Karpas-422 (cell line): ENCODE data around the gene C20orf202. TPM values are rescaled to one million over a fixed set of nuclear protein-coding genes. Genes with fewer than 3 reads are reported as not detected.
"Not testable (repeated sequence)": the region's sequence is repeated elsewhere in the genome, so short reads cannot be mapped to it uniquely, and the experiment has no call there.

Experiments
- DNase-seq: peaks from one replicate; pipeline ENCODE4 v3.0.0-alpha.2; 2015
- H2AFZ ChIP-seq: fragments of 200-600 bp; sonication (generic); 2 replicates; pipeline ENCODE4 v1.6.1; 2014; ENCODE audit warnings: antibody characterized with exemption, low read length, mixed read lengths
- H3K27ac ChIP-seq: fragments of 200-600 bp; sonication (generic); 2 replicates; pipeline ENCODE4 v1.5.1; 2014; ENCODE audit warnings: mild to moderate bottlenecking, low read length, moderate library complexity
- H3K27me3 ChIP-seq: fragments of 200-600 bp; sonication (generic); 2 replicates; pipeline ENCODE4 v1.6.1; 2014; ENCODE audit warnings: low read length, mixed read lengths
- H3K36me3 ChIP-seq: fragments of 200-600 bp; sonication (generic); 2 replicates; pipeline ENCODE4 v1.6.1; 2014; ENCODE audit warnings: low read length, mixed read lengths; ENCODE audit not compliant: insufficient read depth
- H3K4me1 ChIP-seq: fragments of 200-600 bp; sonication (generic); 2 replicates; pipeline ENCODE4 v1.6.1; 2014; ENCODE audit warnings: mild to moderate bottlenecking, low read length, mixed read lengths
- H3K4me2 ChIP-seq: fragments of 200-600 bp; sonication (generic); 2 replicates; pipeline ENCODE4 v1.6.1; 2014; ENCODE audit warnings: low read length, low read depth, mild to moderate bottlenecking; ENCODE audit not compliant: poor library complexity, severe bottlenecking
- H3K4me3 ChIP-seq: fragments of 200-600 bp; sonication (generic); 2 replicates; pipeline ENCODE4 v1.5.1; 2014; ENCODE audit warnings: mild to moderate bottlenecking, antibody characterized with exemption, low read length, mixed read lengths
- H3K79me2 ChIP-seq: fragments of 200-600 bp; sonication (generic); 2 replicates; pipeline ENCODE4 v1.6.1; 2014; ENCODE audit warnings: mild to moderate bottlenecking, low read length, mixed read lengths
- H3K9ac ChIP-seq: fragments of 200-600 bp; sonication (generic); 2 replicates; pipeline ENCODE4 v1.6.0; 2014; ENCODE audit warnings: low read length
- H3K9me2 ChIP-seq: fragments of 200-600 bp; sonication (generic), shearing (Covaris generic); replicated peaks from 2 replicates; pipeline ENCODE4 v1.6.0; 2014; ENCODE audit warnings: mild to moderate bottlenecking, low read length, moderate library complexity; ENCODE audit not compliant: insufficient read depth
- H3K9me3 ChIP-seq: fragments of 300-700, 200-600 bp; sonication (generic); 2 replicates; pipeline ENCODE4 v1.6.1; 2014; ENCODE audit warnings: low read length, mixed read lengths
- H4K20me1 ChIP-seq: fragments of 200-600 bp; sonication (generic); 2 replicates; pipeline ENCODE4 v1.6.1; 2014; ENCODE audit warnings: mild to moderate bottlenecking, antibody characterized with exemption, low read length, low read depth; ENCODE audit not compliant: insufficient read depth
- total RNA-seq: library from RNA; depleted of rRNA; stranded (reverse); fragments of >200 nt; shearing (Covaris generic); gene quantifications from 2 replicates; pipeline ENCODE4 v1.2.3, GENCODE V29; 2014; ENCODE audit warnings: low replicate concordance

The C20orf202 gene
- total RNA-seq, 1 experiment from 2014 or later, result not detected

DNA sequence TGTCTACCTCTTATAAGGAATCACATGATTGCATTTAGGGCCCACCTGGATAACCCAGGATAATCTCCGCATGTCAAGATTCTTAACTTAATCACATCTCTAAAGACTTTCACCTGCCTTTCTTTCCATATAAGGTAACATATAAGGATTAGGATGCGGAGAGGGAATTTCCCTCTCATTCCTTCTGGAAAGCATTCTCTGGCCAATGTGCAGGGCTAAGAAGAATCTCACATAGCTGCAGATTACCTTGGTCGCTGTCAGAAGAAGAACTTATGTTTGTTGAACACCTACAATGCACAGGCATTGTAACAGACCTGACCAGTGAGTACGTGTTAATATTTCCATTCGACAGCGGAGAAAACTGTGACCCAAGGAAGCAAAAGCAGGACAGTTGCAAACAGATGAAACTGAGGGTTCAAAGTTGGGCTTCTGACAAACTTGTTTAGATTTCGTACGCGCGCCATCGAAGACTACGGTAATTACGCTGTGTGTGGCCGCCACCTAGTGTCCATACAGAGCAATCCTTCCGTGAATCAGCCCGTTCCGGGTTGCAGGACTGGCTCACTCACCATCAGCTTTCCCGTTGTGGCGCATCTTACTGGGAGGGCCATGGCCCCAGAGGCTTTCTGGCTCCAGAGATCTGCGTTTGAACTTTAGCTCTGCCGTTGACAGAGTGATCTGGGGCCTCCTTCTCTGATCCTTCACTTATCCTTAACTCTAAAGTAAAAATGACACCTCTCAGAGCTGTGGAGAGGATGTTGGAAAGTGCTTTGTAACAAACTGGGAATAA is 9.5 kb downstream of the C20orf202 start:
- Histone ChIP-seq H3K4me3 (no peak overlapping the region), H3K4me1 (no peaks in the 10 kb centered on the region), H3K4me2 (no peak overlapping the region), H3K79me2 (no peaks in the 10 kb centered on the region), H3K36me3 (no peaks in the 10 kb centered on the region), H4K20me1 (no peaks in the 10 kb centered on the region), H3K9ac (no peak overlapping the region), H3K27me3 (no peaks in the 10 kb centered on the region), H2AFZ (no peak overlapping the region), H3K9me3 (no peaks in the 10 kb centered on the region), H3K27ac (no peak overlapping the region), H3K9me2 (no peaks in the 10 kb centered on the region)
- DNase-seq, result peak; percentile 75

DNA sequence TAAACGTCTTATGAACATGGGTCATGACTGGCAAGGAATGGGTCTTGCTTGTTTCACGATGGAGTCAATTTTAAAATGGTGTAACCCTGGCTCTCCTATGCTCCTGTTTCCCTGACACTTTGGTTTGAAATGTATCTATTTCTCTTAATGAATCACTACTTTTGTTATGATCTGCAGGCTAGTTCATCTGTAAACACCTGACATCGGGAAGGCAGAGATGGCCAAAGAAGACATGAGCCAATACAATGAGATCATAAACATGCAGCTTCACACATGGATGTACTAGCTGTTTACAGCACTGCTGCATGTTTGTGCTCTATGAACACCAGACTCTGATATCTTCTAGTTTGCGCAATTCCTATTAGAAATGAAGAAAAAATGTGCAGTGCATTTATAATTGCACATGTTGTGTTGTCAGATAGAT is 11.6 kb downstream of the C20orf202 start:
- Histone ChIP-seq H3K9ac (no peak overlapping the region), H3K9me3 (no peaks in the 10 kb centered on the region), H3K4me1 (no peaks in the 10 kb centered on the region), H3K36me3 (no peaks in the 10 kb centered on the region), H3K79me2 (no peaks in the 10 kb centered on the region), H3K27me3 (no peaks in the 10 kb centered on the region), H2AFZ (no peak overlapping the region), H3K4me2 (no peak overlapping the region), H3K9me2 (no peaks in the 10 kb centered on the region), H4K20me1 (no peaks in the 10 kb centered on the region), H3K27ac (no peak overlapping the region), H3K4me3 (no peak overlapping the region)
- DNase-seq, result no peak

DNA sequence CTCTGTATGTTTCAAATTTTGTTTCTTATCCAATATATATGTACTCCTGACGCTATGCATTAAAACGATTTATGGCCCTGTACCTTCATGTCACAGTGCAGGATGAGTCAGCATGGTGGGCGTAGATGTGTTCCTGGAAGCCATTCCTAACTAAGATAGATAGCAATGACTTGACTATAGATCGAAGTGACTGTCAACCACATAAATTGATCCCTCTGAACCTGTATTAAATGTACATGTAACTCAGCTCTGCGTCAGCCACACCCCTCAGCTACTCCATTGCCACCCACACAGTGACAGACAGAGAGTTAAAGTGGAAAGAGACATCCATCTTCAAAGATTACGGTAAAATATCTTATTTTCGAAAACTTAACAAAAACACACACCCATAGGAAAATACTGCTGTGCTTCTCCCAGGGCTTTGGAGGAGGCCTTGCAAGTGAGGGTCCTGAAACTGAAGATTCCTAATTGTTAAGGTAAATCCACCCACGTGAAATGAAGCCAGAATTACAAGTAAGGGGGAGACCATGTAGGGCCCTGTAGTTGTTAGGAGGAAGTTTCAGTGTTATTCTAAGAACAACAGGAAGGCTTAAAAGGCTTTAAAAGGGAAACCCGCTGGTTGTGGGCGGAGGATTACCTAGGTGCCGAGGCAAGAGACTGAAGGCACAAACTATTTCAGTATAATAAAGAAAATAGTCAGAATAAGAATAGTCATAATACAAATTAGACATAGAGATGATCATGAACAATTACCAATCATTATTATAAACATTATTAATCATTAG is 12.3 kb downstream of the C20orf202 start:
- no peak overlapping the region for H3K27ac ChIP-seq
- no peaks in the 10 kb centered on the region for H3K9me3 ChIP-seq
- no peak overlapping the region for H3K4me3 ChIP-seq
- no peaks in the 10 kb centered on the region for H3K4me1 ChIP-seq
- no peaks in the 10 kb centered on the region for H4K20me1 ChIP-seq
- H3K9ac ChIP-seq, result no peak overlapping the region
- H3K27me3 ChIP-seq, result no peaks in the 10 kb centered on the region
- H3K9me2 ChIP-seq, result no peaks in the 10 kb centered on the region
- no peak overlapping the region for H3K4me2 ChIP-seq
- H3K79me2 ChIP-seq, result no peaks in the 10 kb centered on the region
- H2AFZ ChIP-seq, result no peak overlapping the region
- no peaks in the 10 kb centered on the region for H3K36me3 ChIP-seq
- DNase-seq, result no peak

DNA sequence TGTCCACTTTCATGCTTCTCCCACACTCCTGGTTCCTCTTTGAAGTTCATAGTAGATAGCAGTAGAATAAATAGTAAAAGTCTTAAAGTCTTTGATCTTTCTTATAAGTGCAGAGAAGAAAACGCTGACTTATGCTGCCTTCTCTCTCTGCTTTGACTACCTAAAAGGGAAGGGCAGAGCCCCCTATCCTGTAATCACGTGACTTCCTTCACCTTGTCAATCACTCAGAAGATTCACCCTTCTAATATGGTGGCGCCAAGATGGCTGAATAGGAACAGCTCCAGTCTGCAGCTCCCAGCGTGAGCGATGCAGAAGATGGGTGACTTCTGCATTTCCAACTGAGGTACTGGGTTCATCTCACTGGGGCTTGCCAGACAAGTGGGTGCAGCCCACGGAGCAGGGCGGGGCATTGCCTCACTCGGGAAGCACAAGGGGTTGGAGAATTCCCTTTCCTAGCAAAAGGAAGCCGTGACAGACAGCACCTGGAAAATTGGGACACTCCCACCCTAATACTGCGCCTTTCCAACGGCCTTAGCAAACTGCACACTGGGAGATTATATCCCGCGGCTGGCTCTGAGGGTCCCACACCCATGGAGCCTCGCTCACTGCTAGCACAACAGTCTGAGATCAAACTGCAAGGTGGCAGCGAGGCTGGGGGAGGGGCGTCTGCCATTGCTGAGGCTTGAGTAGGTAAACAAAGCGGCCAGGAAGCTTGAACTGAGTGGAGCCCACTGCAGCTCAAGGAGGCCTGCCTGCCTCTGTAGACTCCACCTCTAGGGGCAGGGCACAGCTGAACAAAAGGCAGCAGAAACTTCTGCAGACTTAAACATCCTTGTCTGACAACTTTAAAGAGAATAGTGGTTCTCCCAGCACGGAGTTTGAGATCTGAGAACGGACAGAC is 13.5 kb downstream of the C20orf202 start:
- not testable (repeated sequence) for H3K4me2 ChIP-seq, H3K27me3 ChIP-seq, H3K9ac ChIP-seq, H3K79me2 ChIP-seq, H3K27ac ChIP-seq, DNase-seq, H3K9me2 ChIP-seq, H4K20me1 ChIP-seq, H3K9me3 ChIP-seq, H2AFZ ChIP-seq, H3K36me3 ChIP-seq, H3K4me3 ChIP-seq, H3K4me1 ChIP-seq

DNA sequence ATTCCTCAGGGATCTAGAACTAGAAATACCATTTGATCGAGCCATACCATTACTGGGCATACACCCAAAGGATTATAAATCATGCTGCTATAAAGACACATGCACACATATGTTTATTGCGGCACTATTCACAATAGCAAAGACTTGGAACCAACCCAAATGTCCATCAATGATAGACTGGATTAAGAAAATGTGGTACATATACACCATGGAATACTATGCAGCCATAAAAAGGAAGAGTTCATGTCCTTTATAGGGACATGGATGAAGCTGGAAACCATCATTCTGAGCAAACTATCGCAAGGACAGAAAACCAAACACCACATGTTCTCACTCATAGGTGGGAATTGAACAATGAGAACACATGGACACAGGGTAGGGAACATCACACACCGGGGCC is 19.5 kb downstream of the C20orf202 start:
- H3K4me1 ChIP-seq, H3K4me3 ChIP-seq, H3K36me3 ChIP-seq, H3K79me2 ChIP-seq, DNase-seq, H2AFZ ChIP-seq, H3K4me2 ChIP-seq, H3K27ac ChIP-seq, H3K9me2 ChIP-seq, H3K27me3 ChIP-seq, H3K9ac ChIP-seq, H4K20me1 ChIP-seq, H3K9me3 ChIP-seq: not testable (repeated sequence)

DNA sequence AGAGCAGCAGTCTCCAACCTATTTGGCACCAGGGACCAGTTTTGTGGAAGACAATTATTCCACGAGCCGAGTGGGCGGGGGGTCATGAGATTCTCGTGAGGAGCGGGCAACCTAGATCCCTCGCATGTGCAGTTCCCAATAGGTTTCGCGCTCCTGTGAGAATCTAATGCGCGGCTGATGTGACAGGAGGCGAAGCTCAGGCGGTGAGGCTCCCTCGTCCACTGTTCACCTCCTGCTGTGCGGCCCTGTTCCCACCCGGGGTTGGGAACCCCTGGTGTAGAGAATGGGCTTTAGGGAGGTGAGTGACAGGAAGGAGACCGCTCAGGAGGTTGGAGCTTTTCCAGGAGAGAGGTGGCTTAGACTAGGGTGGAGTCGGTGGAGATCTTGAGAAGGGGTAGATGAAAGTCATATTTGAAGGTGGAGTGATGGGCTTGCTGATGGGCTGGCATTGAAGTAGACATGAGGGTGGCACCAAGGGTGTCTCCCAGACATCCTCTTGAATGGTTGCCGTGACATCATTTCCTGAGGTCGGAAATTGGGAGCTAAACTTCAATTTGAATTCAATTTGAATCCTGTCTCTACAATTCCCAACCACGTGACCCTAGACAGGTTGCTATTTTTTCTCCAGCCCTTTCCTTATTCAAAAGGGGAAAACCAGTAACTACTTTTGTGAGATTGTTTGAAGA is 21.1 kb downstream of the C20orf202 start:
- Histone ChIP-seq H3K4me3 (no peak overlapping the region), H3K27ac (no peak overlapping the region), H2AFZ (no peak overlapping the region), H3K36me3 (no peaks in the 10 kb centered on the region), H3K79me2 (no peaks in the 10 kb centered on the region), H3K4me1 (no peaks in the 10 kb centered on the region), H3K9me2 (no peaks in the 10 kb centered on the region), H3K4me2 (no peak overlapping the region), H4K20me1 (no peaks in the 10 kb centered on the region), H3K27me3 (no peaks in the 10 kb centered on the region), H3K9ac (no peak overlapping the region), H3K9me3 (no peaks in the 10 kb centered on the region)
- no peak for DNase-seq

DNA sequence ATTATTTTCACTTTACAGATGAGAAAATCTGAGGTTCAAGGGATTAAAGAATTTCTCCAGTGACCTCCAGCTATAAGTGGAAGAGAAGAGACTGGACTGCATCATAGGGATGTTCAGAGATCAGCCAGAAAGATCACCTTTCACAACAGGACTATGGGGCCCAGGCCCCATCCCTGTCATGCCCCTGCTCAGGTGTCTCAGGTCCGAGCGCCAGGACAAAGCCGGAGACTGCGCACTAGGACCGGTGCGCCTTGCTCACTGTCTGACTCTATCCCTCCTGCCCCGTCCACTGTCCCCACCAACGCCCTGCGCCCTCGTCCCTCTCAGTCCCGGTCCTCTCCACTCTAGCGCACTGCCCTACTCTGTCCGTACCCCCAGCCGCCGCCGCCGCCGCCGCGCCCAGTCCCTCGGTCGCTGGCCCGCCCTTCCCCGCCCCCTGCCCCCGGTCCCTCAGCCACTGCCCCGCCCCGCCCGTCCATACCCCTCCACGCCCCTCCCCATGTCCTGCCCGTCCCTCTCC is 22.1 kb downstream of the C20orf202 start:
- Histone ChIP-seq H3K79me2 (no peaks in the 10 kb centered on the region), H3K9me3 (no peaks in the 10 kb centered on the region), H2AFZ (no peak overlapping the region), H3K4me3 (no peak overlapping the region), H3K36me3 (no peaks in the 10 kb centered on the region), H3K4me1 (no peaks in the 10 kb centered on the region), H3K9me2 (no peaks in the 10 kb centered on the region), H3K9ac (no peak overlapping the region), H3K4me2 (no peak overlapping the region), H3K27me3 (no peaks in the 10 kb centered on the region), H4K20me1 (no peaks in the 10 kb centered on the region), H3K27ac (no peak overlapping the region)
- DNase-seq, result no peak
